Kidney epithelial cell (primary cell): ENCODE data around the gene CTNNBL1. TPM values are rescaled to one million over a fixed set of nuclear protein-coding genes. Genes with fewer than 3 reads are reported as not detected.

ENCODE experiments used
- DNase-seq: peaks from one replicate; pipeline ENCODE4 v3.0.0-alpha.2; 2010; ENCODE audit warnings: low read depth
- H3K27me3 ChIP-seq: 2 replicates; pipeline ENCODE4 v1.6.0; 2011; ENCODE audit warnings: low read length; ENCODE audit not compliant: control insufficient read depth, insufficient read depth
- H3K36me3 ChIP-seq: 2 replicates; pipeline ENCODE4 v1.5.1; 2011; ENCODE audit warnings: low read length; ENCODE audit not compliant: control insufficient read depth, insufficient read depth
- H3K4me3 ChIP-seq: 2 replicates; pipeline ENCODE4 v1.5.1; 2011; ENCODE audit warnings: low read depth, mild to moderate bottlenecking, control low read depth, low read length
- CTCF ChIP-seq: IDR thresholded peaks from 2 replicates; pipeline ENCODE4 v1.5.1; 2011; ENCODE audit warnings: mild to moderate bottlenecking, moderate library complexity, low read length, control low read depth, inconsistent platforms; ENCODE audit not compliant: insufficient read depth, poor library complexity, severe bottlenecking
- total RNA-seq: library from RNA; depleted of rRNA; stranded (reverse); fragments of >200 nt; gene quantifications from 2 replicates; pipeline ENCODE4 v1.2.3, GENCODE V29; 2015

Gene CTNNBL1
- total RNA-seq, 1 donor from 2014 or later = 40.5 TPM

- H3K36me3 ChIP-seq = no peaks in the 10 kb centered on the region
Measured at GRCh38 chr20:37702403-37703034, 8.7 kb downstream of the CTNNBL1 start.

GRCh38 chr20:37703035-37703845, 9.4 kb downstream of the CTNNBL1 start:
- no peak for TF ChIP-seq CTCF
- Histone ChIP-seq H3K36me3 (no peaks in the 10 kb centered on the region), H3K4me3 (no peak overlapping the region), H3K27me3 (no peaks in the 10 kb centered on the region)
- no peak for DNase-seq

More at GRCh38 chr20:37702403-37703034, 8.7 kb downstream of the CTNNBL1 start:
- no peak for TF ChIP-seq CTCF
- no peak overlapping the region for H3K4me3 ChIP-seq
- no peaks in the 10 kb centered on the region for H3K27me3 ChIP-seq
- DNase-seq = no peak

- DNase-seq = no peak
- Histone ChIP-seq H3K36me3 (no peaks in the 10 kb centered on the region), H3K27me3 (no peaks in the 10 kb centered on the region), H3K4me3 (no peak overlapping the region)
- TF ChIP-seq CTCF = no peak
Measured at GRCh38 chr20:37704955-37705354, 11.1 kb downstream of the CTNNBL1 start.

GRCh38 chr20:37706298-37706697, 12.5 kb downstream of the CTNNBL1 start:
- Histone ChIP-seq H3K27me3 (no peaks in the 10 kb centered on the region), H3K4me3 (no peak overlapping the region), H3K36me3 (no peaks in the 10 kb centered on the region)
- no peak for TF ChIP-seq CTCF
- no peak for DNase-seq

- no peaks in the 10 kb centered on the region for H3K27me3 ChIP-seq
- no peak for DNase-seq
- no peaks in the 10 kb centered on the region for H3K36me3 ChIP-seq
- H3K4me3 ChIP-seq = no peak overlapping the region
- TF ChIP-seq CTCF = no peak
Measured at GRCh38 chr20:37711001-37711400, 17.2 kb downstream of the CTNNBL1 start.
